Activated naive CD4-positive, alpha-beta T cell (primary cell): Measurements from ENCODE around the gene ILF2.

Source experiments
- DNase-seq, 4 experiments: peaks; one replicate each; lab custom pipeline; 2025; lab: John Stamatoyannopoulos, UW

ILF2 gene

GRCh38 chr1:153627715-153628626 is 42.8 kb downstream of the ILF2 start, which contains the start of gene S100A1:
Gene S100A1 (plus strand): TSS chr1:153628434. CDS start chr1:153630522, 2,088 bp downstream.
- DNase-seq, result no peak

- DNase-seq, result no peak
Measured at GRCh38 chr1:153626904-153627714, 43.7 kb downstream of the ILF2 start, which contains the start of gene S100A13. Gene S100A13 (minus strand): TSS chr1:153627505. CDS start chr1:153626472, 1,033 bp downstream.

- no peak for DNase-seq
Measured at GRCh38 chr1:153626477-153626903, 44.3 kb downstream of the ILF2 start.

- DNase-seq, result no peak
Measured at GRCh38 chr1:153624965-153625611, 45.7 kb downstream of the ILF2 start.

GRCh38 chr1:153623101-153623500 is 47.7 kb downstream of the ILF2 start:
- no peak for DNase-seq

DNA sequence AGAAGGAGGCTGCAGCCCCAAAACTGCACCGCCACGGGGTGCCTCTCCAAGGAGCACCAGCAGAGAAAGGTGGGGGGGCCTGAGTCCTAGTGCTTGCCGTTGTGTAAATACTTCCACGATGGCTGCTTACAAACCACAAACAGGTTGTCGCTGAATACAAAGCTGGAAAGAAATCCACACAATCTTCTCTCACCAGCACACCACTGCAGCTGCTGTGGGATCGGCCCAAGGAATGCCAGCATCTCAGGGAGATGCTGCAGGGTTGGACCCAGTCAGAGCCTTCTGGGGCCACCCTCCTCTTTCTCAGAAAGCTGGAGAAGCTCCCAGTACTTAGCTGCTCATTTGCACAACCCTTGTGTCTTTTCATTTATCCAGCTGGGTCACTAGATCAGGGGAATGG is 51.6 kb downstream of the ILF2 start:
- no peak for DNase-seq

DNA sequence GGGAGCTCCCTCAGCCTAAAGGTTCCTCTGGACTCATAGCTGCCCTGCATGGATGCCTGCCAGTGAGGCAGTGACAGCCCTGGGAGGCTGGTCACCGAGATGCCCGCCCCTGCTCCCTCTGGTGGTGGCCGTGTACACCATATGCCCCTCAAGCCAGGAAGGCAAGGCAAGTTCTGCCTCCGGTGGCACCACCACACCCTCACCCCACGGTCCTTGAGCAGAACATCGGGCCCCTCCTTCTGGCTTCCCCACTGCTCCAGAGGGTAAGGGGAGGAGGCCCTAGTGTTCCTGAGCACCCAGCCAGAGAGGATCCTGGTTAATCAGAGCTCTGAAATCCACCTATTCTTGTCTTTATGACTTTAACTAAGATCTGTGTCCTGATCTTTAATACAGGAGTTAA is 53.1 kb downstream of the ILF2 start:
- peak; percentile 9 to 65 (median 26) for DNase-seq

DNA sequence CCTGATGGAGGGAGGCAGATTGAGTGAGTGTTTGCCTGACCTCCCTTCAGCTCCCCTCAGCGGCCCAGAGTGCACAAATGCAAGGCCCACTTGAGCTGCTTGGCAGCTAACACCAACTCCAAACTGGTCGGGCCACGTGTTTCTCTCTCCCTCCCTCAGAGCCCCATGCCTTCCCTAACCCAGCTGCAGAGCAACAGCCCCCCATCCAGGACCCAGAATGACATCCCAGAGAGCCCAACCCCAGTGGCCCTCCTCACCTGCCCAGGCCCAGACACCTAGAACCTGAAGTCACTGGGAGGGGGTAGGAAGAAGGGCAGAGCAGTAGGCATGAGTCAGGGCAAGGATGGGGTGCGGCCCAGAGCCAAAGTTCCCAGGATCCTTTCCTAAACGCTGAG is 53.9 kb downstream of the ILF2 start:
- no peak for DNase-seq

DNA sequence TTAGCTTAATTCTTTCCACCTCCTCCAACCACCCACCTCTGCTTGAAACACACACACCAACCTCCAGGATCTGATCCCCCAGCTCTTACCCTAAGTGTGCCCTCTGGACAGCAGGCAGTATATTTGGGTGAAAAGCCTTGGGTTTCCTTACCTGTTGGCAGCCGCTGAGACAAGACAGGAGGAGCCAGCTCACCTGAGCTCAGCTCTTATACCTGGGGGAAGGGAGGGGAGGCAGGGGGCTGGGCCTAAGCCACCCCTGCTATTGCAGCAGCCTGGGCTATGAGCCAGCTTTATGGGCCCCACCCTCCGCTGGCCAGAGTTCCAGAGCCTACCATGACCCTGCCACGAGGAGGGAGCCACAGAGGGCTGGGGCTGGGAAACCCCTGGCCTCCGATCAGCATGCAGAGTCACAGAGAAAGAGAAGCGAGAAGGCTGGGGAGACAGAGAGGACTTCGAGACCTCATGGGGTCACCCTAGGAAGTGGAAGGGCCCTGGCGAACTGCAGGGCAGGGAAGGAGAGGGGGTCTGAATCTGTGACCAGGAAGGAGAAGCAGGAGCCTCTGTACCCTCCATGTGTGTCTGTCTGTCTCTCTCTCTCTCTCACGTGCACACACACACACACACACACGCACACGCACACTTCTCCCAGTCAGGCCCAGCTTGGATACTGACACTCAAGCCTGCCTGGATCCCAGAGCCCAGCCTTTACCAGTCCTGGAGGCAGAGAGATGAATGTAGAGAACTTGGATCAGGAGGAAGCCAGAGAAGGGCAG is 54.5 kb downstream of the ILF2 start, which contains the start of gene S100A14:
Gene S100A14, minus strand, starts transcription at position 182 of the 773 bp plus-strand sequence. CDS start 467 bp downstream, outside the sequence.
- DNase-seq, result no peak

GRCh38 chr1:153615406-153615805 is 55.4 kb downstream of the ILF2 start:
- DNase-seq, result no peak

DNA sequence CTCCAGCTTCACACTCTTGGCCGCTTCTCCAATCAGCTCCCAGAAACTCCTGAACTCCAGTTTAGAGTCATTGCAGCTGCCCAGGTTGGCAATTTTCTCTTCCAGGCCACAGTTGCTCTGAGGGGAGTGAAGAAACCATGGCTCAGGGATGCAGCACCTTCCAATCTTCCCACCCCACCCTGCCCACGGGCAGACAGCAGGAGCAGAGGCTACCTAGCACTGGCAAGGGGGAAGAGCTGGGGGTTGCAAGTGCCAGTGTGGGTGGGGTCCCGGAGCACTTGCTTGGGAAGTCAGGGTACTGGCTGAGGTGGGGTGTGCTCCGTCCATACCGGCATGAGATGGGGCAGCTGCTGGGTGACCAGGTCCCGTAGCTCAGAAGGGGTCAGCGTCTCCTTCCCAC is 55.9 kb downstream of the ILF2 start:
- no peak for DNase-seq

- no peak for DNase-seq
Measured at GRCh38 chr1:153614189-153614900, 56.4 kb downstream of the ILF2 start.

- DNase-seq, result no peak
Measured at GRCh38 chr1:153613406-153613805, 57.4 kb downstream of the ILF2 start.

GRCh38 chr1:153612755-153613331 is 58.0 kb downstream of the ILF2 start, which contains the start of gene S100A16:
Gene S100A16 (minus strand): TSS chr1:153613137. CDS start chr1:153608151, 4,986 bp downstream.
- no peak for DNase-seq

DNA sequence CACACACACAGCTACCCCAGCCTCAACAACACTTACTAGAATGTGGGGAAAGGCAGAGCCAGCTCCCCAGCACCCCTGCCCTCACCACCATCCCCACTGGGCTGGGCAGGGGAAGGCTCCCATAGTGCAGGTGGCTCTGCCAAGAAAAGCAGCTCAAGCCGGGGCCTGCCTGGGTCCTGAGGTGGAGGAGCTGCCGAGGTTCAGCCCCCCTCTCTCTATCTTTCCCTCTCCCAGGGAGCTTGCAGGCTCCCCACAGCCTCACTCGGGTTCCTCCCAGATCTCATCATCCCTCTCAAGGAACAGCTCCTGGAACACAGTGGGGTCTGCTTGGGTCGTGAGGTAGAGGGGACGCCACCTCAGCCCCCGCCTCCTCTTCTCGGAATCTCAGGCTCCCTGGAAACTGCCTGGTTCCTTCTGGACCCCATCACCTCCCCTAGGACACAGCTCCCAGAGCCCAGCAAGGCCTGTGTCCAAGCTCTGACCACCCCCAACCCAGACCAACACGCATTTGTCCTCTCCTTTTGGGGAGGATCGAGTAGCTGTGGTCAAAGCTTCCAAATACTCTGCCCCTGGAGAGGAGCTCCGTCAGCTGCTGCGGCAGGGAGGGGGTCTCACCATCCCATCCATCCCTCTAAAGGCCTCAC is 58.6 kb downstream of the ILF2 start:
- DNase-seq, result no peak
